GM10248 (cell line): ENCODE measurements around the gene PCSK5.

Experiments used
- CTCF ChIA-PET: fragments of 300-600 bp; sonication (Branson Sonifier 250); formaldehyde crosslinking; extraction: SDS; loops from one replicate; lab custom pipeline; 2021; ENCODE audit warnings: antibody characterized with exemption; lab: Yijun Ruan, JAX
- POLR2A ChIA-PET: fragments of 350-650 bp; sonication (Branson Sonifier 250); formaldehyde crosslinking; extraction: SDS; loops from one replicate; lab custom pipeline; 2020; ENCODE audit warnings: antibody characterized with exemption; lab: Yijun Ruan, JAX
- DNase-seq: peaks from one replicate; pipeline ENCODE4 v3.0.0; 2012; ENCODE audit errors: extremely low spot score
- TF ChIP-seq, protein P1 (sequence below): IDR thresholded peaks from 2 replicates; pipeline ENCODE4 v1.5.1; 2012; ENCODE audit warnings: mild to moderate bottlenecking, low read depth; ENCODE audit errors: extremely low read depth, missing control alignments, control extremely low read depth

PCSK5 gene

DNA sequence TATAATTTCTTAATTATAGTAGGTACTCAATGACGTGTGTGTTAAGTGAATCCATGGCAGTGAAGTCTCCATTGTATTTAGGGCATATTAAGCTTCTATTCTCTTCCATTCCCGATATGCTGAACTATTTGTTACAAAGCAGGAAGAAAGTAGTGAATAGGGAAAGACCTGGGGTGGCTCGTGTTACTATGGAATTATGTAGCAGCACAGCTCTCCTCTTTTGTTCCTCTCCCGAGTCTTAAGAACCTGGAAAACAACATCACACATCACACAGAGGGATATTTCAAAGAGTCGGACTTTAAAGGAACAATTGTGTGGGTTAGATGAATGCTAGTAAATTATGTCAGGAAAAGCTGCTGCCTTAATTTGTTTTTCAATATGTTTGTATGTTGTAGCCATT lies 131.8 kb downstream of the PCSK5 start:
- POLR2A ChIA-PET = no interaction called here
- CTCF ChIA-PET = interaction anchor here (1.2 to 1.4 kb wide), 2 partner anchors 12 to 51 kb away, joined by 3 to 4 read pairs; no protein-coding TSS in a partner anchor
- DNase-seq = no peak
- TF ChIP-seq, protein P1, sequence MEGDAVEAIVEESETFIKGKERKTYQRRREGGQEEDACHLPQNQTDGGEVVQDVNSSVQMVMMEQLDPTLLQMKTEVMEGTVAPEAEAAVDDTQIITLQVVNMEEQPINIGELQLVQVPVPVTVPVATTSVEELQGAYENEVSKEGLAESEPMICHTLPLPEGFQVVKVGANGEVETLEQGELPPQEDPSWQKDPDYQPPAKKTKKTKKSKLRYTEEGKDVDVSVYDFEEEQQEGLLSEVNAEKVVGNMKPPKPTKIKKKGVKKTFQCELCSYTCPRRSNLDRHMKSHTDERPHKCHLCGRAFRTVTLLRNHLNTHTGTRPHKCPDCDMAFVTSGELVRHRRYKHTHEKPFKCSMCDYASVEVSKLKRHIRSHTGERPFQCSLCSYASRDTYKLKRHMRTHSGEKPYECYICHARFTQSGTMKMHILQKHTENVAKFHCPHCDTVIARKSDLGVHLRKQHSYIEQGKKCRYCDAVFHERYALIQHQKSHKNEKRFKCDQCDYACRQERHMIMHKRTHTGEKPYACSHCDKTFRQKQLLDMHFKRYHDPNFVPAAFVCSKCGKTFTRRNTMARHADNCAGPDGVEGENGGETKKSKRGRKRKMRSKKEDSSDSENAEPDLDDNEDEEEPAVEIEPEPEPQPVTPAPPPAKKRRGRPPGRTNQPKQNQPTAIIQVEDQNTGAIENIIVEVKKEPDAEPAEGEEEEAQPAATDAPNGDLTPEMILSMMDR = no peak

DNA sequence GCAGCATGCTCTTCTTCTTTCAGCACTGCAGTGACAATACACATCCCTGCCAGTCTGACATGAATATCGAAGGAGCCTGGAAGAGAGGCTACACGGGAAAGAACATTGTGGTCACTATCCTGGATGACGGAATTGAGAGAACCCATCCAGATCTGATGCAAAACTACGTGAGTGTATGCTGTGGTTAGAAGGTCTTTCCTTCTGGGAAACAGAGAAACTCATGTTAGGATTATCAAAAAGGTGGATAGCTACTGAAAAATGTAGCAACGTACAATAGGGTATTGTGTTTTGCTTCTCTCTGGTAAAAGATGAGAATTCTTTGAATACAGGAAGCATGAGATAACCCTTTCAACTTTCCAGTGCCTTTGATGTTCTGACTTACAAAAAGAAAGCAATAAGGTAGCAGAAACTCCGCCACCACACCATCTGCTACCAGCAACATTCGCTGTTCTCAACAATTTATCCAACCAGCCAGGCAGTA lies 133.3 kb downstream of the PCSK5 start:
- TF ChIP-seq, protein P1 = no peak
- no peak for DNase-seq
- ChIA-PET CTCF (no interaction called here), POLR2A (no interaction called here)

DNA sequence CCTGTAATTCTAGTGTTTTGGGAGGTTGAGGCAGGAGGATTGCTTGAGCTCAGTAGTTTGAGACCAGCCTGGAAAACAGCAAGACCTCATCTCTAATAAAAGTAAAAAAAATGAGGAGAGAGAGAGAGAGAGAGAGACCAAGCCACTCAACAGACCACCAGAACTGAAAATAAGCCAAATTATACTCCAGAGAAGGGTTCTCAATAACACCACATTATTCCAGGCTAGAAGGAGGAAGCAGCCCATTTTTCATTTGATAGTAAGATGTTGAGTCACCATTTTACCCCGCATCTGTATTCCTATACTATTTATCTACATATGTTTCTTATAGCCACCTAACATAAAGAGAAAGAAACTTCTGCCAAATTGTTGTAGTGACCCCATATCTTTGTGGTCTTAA lies 134.8 kb downstream of the PCSK5 start:
- ChIA-PET POLR2A (no interaction called here), CTCF (no interaction called here)
- TF ChIP-seq, protein P1 = no peak
- DNase-seq = no peak

GRCh38 chr9:76026796-76027195 lies 136.3 kb downstream of the PCSK5 start:
- TF ChIP-seq, protein P1 = no peak
- no peak for DNase-seq
- POLR2A ChIA-PET = no interaction called here
- CTCF ChIA-PET = no interaction called here

DNA sequence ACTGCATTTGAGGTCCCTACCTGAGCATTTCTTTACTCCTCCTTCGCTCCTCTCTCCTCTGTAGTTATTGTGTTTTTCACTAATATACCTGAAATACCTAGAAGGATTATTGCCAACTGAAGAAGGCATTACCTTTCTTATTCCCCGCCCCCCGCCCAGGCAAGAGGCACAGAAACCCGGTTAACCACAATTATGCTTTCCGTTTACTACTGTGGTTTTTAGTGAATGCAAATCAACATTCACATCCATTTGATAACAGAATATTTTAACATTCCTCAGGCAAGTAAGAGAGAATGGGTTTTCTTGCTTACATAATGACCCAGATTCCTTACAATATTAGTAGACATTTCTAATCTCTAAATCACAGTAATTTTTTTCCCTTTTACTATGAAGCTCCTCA lies 136.9 kb downstream of the PCSK5 start:
- CTCF ChIA-PET = no interaction called here
- POLR2A ChIA-PET = no interaction called here
- DNase-seq = no peak
- TF ChIP-seq, protein P1 = no peak

DNA sequence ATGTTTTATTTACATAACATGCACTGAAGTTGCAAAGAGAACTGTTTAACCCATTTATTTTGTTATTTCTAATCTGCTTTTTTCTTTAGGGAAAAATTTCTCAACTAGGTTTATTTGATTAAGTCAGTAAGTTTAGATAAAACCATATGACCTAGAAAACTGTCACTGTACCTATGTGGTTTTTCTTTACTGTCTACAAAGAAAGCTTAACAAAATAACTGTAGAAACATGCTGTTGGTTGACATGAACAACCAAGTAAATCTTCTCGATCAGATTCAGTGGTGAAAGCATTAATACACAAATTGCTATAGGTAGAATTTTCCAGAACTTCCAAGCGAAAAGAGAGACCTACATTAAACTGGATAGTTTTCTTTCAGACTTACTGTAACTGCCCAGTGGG lies 137.4 kb downstream of the PCSK5 start:
- TF ChIP-seq, protein P1 = no peak
- no peak for DNase-seq
- ChIA-PET CTCF (no interaction called here), POLR2A (no interaction called here)

- no peak for DNase-seq
- POLR2A ChIA-PET = no interaction called here
- TF ChIP-seq, protein P1 = no peak
- CTCF ChIA-PET = no interaction called here
These were observed 141.7 kb downstream of the PCSK5 start for GRCh38 chr9:76032038-76032796.
